NCI-H2081 (cell line): ENCODE data around the gene ADAMTSL3.

ENCODE experiments used
- DNase-seq, 2 experiments: peaks; one replicate each; lab custom pipeline; 2025; lab: John Stamatoyannopoulos, UW

ADAMTSL3 gene

DNA sequence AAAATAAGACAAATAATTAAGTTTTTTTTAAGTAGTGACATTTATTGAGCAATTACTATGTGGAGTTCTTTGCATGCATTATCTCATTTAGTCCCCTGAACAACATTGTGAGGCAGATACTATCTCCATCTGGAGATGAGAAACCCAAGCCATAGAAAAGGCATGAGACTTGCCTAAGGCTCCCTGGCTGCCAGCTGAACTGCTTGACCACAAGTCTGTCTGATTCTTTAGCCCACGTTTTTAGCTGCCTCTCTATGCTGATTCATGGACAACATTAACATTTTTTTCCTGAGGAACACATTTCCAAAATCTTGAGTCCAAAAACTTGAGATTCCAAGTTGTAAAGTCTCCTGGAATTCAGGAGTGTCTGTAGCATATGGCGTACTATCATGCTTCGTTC, 318.1 kb downstream of the ADAMTSL3 start:
- no peak for DNase-seq

DNA sequence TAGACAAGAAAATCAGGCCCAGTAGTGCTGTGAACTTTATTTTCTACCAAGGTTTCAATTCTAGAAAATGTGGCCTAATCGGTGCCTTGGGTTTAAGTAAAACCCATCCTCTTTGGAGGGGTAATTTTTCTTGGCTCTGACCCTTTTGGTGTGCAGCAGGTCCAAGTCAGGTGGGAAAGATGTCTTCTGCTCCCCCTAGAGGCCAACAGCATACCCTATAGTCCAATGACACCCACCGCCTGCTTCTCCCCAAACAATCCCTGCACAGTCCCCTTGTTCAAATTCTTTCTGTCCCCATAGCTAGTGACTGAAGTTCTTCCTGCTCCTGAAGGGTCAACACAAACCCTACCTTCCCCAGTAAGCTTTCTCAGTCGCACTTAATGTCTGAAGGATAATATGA, 319.9 kb downstream of the ADAMTSL3 start:
- no peak for DNase-seq

DNA sequence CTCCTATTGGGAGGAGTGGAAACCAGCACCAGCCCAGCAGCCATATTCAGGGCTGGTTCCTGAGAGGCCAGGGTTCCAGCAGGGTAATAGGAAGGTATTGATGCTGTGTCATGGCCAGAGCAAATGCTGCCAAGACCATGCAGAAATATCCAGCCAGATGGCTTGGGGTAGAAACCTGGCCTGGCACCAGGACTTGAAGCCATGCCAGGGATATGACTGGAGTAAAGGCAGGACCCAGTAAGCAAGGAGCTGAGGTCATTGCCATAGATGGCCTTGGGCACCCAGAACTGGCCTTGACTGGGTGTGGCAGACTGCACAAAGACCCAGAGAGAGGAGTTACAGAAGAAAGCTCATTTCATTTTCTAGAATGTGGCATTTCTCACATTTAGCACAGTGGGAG, 324.1 kb downstream of the ADAMTSL3 start:
- DNase-seq, result no peak

DNA sequence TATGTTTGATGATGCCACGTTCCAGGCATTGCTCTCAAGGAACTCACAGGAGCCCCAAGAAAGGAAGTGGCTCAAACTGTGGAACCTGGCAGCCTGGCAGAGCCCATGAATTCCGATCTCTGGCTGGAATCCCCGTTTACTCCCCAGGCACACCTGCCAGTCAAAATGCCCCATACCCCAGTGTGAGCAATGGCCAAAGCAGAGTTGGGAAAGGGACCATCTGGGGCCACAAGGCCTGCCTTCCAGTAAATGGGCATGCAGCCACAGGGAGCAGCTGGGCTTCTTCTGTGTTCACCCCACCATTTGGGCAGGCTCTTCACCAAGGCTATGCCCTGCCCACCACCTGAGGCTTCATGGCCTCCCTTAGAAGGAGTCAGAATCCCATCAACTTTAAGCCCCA, 324.7 kb downstream of the ADAMTSL3 start:
- no peak for DNase-seq

GRCh38 chr15:83980637-83981036, 326.7 kb downstream of the ADAMTSL3 start:
- no peak for DNase-seq

DNA sequence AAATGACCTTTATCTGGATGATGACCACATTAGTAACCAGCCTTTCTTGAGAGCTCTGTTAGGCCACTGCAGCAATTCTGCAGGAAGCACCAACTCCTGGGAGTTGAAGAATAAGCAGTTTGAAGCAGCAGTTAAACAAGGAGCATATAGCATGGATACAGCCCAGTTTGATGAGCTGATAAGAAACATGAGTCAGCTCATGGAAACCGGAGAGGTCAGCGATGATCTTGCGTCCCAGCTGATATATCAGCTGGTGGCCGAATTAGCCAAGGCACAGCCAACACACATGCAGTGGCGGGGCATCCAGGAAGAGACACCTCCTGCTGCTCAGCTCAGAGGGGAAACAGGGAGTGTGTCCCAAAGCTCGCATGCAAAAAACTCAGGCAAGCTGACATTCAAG, 328.8 kb downstream of the ADAMTSL3 start:
- no peak for DNase-seq

DNA sequence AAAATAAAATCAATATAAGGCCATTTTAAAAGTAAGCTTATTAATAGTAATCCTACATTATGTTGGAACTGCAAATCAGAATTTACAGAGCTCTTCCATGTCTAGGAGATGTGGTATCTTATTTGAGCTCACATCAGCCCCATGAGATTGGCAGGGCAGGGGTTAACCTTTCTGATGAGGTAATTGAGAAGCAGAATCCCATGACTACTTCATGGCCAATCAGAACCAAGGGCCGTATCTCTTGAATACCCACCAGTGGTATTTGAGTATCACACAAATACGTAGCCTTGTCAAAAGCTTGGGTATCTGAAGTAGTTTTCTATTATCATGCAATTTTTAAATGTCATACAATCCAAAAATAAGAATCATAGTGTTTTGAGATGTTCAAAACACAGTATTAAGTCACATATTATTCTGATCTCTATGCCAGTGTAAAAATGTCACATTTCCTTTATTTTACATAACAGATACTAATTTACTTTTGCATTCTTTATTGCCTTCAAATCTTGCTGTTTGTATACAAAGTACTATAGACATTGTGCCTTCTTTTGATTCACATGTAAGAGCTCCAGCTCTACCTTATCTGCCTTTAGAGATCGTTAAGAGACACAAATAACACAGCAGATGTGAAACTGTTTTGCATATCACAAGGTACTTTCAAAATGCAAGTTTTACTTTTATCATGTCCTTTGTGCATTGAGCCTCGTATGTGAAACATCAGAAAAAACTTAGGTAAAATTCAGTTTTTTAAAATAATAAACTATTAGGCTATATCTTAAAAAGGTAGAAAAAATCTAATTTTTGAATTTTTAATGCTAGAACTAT, 329.9 kb downstream of the ADAMTSL3 start:
- no peak for DNase-seq

DNA sequence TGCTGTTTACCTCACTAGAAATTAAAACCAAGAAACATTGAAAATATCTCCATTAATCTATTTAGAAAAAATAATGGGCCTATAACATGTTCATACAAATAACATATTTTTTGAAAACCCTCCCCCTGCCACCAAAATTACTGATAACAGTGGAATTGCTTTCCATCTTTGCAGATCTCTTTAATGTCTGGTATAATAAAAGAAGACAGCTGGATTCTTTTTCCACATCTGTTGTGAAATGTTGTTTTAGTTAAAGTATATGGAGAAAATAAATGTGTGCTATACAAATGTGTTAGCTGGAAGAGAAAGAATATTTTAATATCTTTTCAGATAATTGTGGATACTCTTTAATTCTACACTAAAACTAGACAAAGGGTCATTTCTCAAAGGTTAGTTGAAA, 330.7 kb downstream of the ADAMTSL3 start:
- no peak for DNase-seq

- no peak for DNase-seq
These were observed 337.2 kb downstream of the ADAMTSL3 start for GRCh38 chr15:83991163-83991562.

- no peak for DNase-seq
These were observed 338.6 kb downstream of the ADAMTSL3 start for GRCh38 chr15:83992324-83993031.

DNA sequence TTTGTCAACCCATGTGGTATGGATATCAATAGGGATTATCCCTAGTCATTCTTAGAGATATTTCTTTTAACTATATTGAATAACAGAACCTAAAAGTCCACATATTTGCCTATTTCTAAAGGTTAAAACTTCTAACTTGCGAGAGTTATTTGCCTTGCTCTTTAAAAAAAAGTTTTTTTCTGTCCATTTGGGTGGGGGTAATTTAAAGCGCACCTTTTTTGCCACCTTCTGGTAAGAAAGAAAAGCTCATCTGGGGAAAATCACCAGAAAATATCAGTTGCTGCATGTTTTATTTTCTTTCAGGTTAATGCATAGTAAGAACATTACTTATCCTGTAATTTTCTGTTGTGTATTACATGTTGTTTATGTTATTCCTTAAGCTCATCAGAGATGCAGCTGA, 339.7 kb downstream of the ADAMTSL3 start:
- DNase-seq, result no peak

- no peak for DNase-seq
These were observed 344.6 kb downstream of the ADAMTSL3 start for GRCh38 chr15:83998486-83998885.

DNA sequence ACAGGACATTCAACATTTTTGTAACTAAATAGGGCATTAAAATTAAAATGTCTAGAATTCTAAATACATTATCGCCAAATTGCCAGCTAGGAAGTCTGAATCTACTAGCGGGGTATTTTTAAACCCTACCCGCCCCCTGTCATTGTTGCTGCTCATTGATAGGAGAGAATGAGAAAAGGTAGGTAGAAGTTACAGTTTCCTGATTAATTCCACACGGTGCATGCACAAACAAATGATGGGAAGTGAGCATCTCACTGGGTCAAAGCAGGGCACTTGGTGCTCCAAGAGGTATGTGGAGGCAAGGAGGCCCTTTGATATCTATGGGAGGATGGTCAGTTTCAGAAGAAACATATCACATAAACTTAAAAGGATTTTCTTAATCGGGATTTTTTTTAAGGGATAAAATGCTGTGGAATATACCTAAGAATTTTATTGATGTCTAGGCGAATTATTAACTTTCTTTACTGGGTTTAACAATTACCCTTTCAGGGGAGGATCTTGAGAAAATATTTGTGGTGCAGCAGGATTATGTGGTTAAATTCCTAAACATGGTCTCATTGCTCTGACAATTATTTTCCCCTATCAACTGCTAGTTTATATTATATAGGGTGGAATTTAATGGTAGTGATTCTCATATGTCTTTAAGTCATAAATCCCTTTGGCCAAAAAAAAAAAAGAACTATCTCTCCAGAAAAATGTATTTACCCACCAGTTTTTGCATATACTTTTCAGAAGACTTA, 345.6 kb downstream of the ADAMTSL3 start:
- no peak for DNase-seq

DNA sequence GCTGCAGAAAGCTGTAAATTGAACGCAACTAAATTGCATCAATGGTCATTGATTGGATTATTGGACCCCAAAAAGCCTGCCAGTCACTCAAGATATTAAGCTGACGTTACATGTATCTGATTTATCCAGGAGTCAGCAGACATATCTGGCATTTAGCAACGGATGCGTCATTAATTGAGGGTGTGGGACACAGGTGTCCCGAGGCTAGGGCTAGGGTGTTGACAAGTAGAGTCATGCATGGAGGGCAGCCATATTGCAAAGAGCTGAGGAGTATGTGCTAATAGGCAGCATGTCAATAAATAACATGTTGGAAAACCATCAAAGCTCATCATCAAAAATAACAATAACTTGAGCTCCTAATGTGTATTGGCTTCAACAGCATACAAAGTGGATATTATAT, 347.1 kb downstream of the ADAMTSL3 start:
- no peak for DNase-seq

- no peak for DNase-seq
These were observed 347.7 kb downstream of the ADAMTSL3 start for GRCh38 chr15:84001655-84002054.

DNA sequence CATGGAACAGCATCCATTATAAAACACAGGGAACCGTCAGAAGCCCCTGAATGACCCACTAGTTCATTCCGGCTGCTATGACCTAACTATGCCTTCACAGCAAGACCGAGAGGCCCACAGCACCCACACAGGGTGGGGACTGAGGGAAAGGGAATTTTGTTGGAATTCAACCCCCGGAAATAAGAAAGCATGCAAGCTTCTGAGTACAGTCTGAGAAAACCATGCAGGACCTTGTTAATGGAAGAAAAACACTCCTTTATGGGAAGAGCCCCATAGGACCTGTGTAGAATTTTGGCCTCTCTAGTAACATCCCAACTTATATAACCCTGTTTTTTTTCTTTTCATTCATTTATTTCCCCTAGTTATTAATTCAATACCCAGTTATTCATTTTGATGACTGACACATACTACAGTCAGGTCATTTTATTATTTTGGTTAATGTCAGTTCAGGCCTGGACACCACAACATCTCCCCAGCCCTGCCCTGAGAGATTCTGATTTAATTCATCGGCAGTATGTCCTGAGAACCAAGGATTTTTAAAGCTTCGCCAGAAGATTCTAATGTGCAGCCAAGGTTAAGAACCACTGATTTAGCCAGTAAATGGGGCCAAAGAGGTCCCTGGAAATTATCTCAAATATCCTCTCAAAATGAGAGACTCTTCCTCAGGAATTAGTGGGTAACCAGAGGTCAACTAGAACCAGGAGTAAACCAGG, 350.0 kb downstream of the ADAMTSL3 start:
- no peak for DNase-seq

DNA sequence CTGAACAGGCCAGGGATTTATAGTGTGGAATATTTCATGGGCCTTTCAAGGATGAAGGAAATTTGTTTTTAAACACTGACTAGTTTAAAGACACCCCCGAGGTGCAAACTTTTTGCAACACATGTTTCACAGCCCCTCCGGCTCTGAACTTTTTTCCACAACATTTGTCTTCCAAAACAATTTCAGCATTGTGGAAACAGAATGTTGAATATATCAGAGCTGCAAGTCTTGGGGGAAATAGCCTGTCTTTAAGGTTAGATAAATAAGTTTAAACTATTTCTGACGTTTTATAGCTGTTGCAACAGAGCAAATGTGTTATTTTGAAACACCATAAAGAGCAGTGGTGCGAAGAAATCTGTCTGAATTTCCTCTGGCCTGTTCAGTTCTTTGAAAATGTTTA, 352.5 kb downstream of the ADAMTSL3 start:
- DNase-seq, result no peak

DNA sequence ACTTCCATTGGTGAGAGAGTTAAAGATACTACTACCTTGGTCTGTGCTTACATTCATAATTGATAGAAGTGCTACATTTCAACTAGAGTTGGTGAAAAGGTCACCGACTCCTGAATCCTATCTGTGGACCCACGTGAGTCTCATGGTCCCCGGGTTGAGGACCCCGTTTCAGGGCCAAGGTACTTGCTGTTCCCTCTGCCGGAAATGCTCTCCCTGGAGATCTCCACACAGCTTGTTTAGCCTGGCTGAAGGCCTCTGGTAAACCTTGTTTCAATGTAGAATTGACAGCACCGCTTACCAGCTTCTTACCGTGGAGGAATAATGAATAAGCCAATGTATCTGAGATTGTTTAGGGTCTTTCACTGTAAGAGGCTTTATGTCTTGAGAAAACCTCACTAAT, 355.7 kb downstream of the ADAMTSL3 start:
- no peak for DNase-seq

DNA sequence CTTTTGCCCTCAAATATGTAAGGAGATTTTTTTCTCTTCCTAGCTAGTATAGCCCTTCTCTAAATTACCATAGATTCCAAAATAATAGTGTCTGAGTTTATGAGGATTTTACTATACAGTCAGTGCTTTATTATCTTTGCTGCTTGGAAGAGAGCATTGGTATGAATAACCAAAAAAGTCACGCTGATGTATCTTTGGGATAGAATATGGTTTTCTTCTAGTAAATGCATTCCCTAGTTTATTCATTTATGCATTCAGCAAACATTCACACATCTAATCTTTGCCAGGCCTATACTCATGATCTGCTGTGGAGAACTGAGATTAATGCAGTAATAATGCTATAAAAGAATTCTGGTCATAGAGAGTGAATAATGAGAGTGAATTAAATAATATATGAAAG, 356.3 kb downstream of the ADAMTSL3 start:
- DNase-seq, result no peak

DNA sequence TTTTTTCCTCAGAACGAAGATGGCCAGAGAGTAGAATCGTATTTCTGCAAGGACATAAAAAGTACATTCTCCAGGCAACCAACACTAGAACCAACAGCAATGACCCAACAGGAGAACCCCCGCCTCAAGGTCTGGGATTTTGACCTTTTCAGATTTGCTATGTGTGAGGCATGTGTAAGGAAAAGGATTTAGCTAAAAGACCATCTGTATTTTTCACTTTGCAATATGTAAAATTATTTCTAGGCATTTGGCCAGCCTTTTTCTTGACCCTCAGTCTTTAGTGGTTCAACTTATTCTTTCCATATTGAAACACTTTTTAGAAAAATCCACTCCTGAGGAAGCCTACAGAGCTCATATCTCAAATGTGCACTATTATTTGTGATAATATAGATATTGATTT, 362.4 kb downstream of the ADAMTSL3 start:
- no peak for DNase-seq

GRCh38 chr15:84022516-84022915, 368.6 kb downstream of the ADAMTSL3 start:
- no peak for DNase-seq

GRCh38 chr15:84023636-84024035, 369.7 kb downstream of the ADAMTSL3 start:
- peak in 1 of 2 experiments; percentile 17 for DNase-seq
